Endodermal cell (in vitro differentiated cells): Measurements from ENCODE around the gene CYP4B1. TPM values are rescaled to one million over a fixed set of nuclear protein-coding genes. Genes with fewer than 3 reads are reported as not detected.

Experiments used
- DNase-seq: peaks from one replicate; pipeline ENCODE4 v3.0.0-alpha.2; 2017
- H3K27ac ChIP-seq: 2 replicates; pipeline ENCODE4 v1.5.1; 2013; ENCODE audit warnings: mild to moderate bottlenecking, low read depth, low read length, moderate library complexity
- H3K27me3 ChIP-seq: 2 replicates; pipeline ENCODE4 v1.6.1; 2013; ENCODE audit warnings: mild to moderate bottlenecking, low read length, moderate library complexity; ENCODE audit not compliant: insufficient read depth, control insufficient read depth, poor library complexity, severe bottlenecking
- H3K36me3 ChIP-seq: 2 replicates; pipeline ENCODE4 v1.7.0; 2013; ENCODE audit warnings: mild to moderate bottlenecking, low read length, moderate library complexity; ENCODE audit not compliant: control insufficient read depth, insufficient read depth
- H3K4me1 ChIP-seq: one replicate; pipeline ENCODE4 v1.7.0; 2013; ENCODE audit warnings: low read length; ENCODE audit not compliant: control insufficient read depth, insufficient read depth
- H3K4me3 ChIP-seq: 2 replicates; pipeline ENCODE4 v1.5.1; 2013; ENCODE audit warnings: mild to moderate bottlenecking, low read length, moderate library complexity
- H3K9ac ChIP-seq: 2 replicates; pipeline ENCODE4 v1.6.1; 2013; ENCODE audit warnings: mild to moderate bottlenecking, low read length, moderate library complexity; ENCODE audit not compliant: poor library complexity, severe bottlenecking; ENCODE audit errors: extremely low read depth
- H3K9me3 ChIP-seq: 2 replicates; pipeline ENCODE4 v1.6.1; 2013; ENCODE audit warnings: mild to moderate bottlenecking, low read length, moderate library complexity; ENCODE audit not compliant: control insufficient read depth
- H3K27ac Mint-ChIP-seq: 2 replicates; pipeline ENCODE4 v1.8.0; 2020; ENCODE audit warnings: mixed read lengths
- H3K27me3 Mint-ChIP-seq: 2 replicates; pipeline ENCODE4 v1.8.0; 2021; ENCODE audit warnings: mild to moderate bottlenecking, mixed read lengths; ENCODE audit not compliant: insufficient read depth
- H3K36me3 Mint-ChIP-seq: 2 replicates; pipeline ENCODE4 v1.8.0; 2020; ENCODE audit warnings: low read depth, mixed read lengths
- H3K4me1 Mint-ChIP-seq: 2 replicates; pipeline ENCODE4 v1.8.0; 2020; ENCODE audit warnings: mixed read lengths
- H3K4me3 Mint-ChIP-seq: 2 replicates; pipeline ENCODE4 v1.8.0; 2020; ENCODE audit warnings: mild to moderate bottlenecking, moderate library complexity, mixed read lengths
- H3K9me3 Mint-ChIP-seq: 2 replicates; pipeline ENCODE4 v1.8.0; 2020; ENCODE audit warnings: mild to moderate bottlenecking, mixed read lengths
- CTCF ChIP-seq: fragments of 200-600 bp; sonication (generic); conservative IDR thresholded peaks from 2 replicates; pipeline ENCODE4 v1.5.0; 2021; ENCODE audit warnings: antibody characterized with exemption, mild to moderate bottlenecking
- WGBS, 2 experiments: methylation state at CpG; one replicate each; pipeline versions ENCODE4 v1.1.5 to v1.1.7; 2013; ENCODE audit warnings: missing lambda C conversion rate in 2 of 2, mixed read lengths in 1 of 2; ENCODE audit not compliant: insufficient coverage in 1 of 2, insufficient read length in 1 of 2; 5-methylcytosine and 5-hydroxymethylcytosine counted together
- total RNA-seq, 2 donors: library from RNA; stranded (reverse); fragmentation: NEBNext Ultra II Directional in 1 of 2; extraction: Animal tissue kit (Norgen Biotek cat#: 25700) in 1 of 2; gene quantifications; 2 replicates in 1 of 2; 3 replicates in 1 of 2; pipeline ENCODE4 v1.2.1, GENCODE V29; 2021

CYP4B1 gene
- total RNA-seq, 2 donors from 2014 or later, result 0.92 to 2.0 TPM

GRCh38 chr1:46862348-46862747 lies 63.5 kb downstream of the CYP4B1 start:
- no peak overlapping the region for H3K4me3 Mint-ChIP-seq
- no peak for DNase-seq
- no peak for TF ChIP-seq CTCF
- H3K27me3 Mint-ChIP-seq, result no peaks in the 10 kb centered on the region
- H3K27me3 ChIP-seq, result no peaks in the 10 kb centered on the region
- H3K9me3 ChIP-seq, result peaks cover 4% of the 10 kb centered on the region
- H3K36me3 ChIP-seq, result no peaks in the 10 kb centered on the region
- no peak overlapping the region for H3K27ac ChIP-seq
- no peak overlapping the region for H3K4me3 ChIP-seq
- 73 to 92% methylated on average over 2 of the region's 2 CpGs for WGBS, 2 experiments
- no peak overlapping the region for H3K9ac ChIP-seq
- H3K9me3 Mint-ChIP-seq, result peaks cover 2% of the 10 kb centered on the region
- no peak overlapping the region for H3K27ac Mint-ChIP-seq
- no peaks in the 10 kb centered on the region for H3K36me3 Mint-ChIP-seq
- H3K4me1 ChIP-seq, result no peaks in the 10 kb centered on the region
- peaks cover 8% of the 10 kb centered on the region for H3K4me1 Mint-ChIP-seq

Other genes starting within 250 kb of the CYP4B1 start
- gene KNCN, start 247.4 kb upstream of the CYP4B1 start, total RNA-seq, result not detected
- gene MKNK1, start 194.8 kb upstream of the CYP4B1 start, total RNA-seq, result 10 to 100 TPM; 19.9 to 28.5 TPM
- gene MOB3C, start 182.2 kb upstream of the CYP4B1 start, total RNA-seq, result 1 to 10 TPM; 1.7 to 2.3 TPM
- 10 to 100 TPM; 56.1 to 84.2 TPM for gene ATPAF1, start 130.7 kb upstream of the CYP4B1 start, total RNA-seq
- under 1 TPM in 1 of 2 donors, not detected in 1; 0.55 TPM for gene TEX38, start 127.2 kb upstream of the CYP4B1 start, total RNA-seq
- gene EFCAB14, start 79.9 kb upstream of the CYP4B1 start, total RNA-seq, result 10 to 100 TPM; 82.7 to 83.4 TPM
- under 1 TPM; 0.24 to 0.62 TPM for gene CYP4A11, start 142.4 kb downstream of the CYP4B1 start, total RNA-seq
- gene CYP4X1, start 224.6 kb downstream of the CYP4B1 start, total RNA-seq, result 10 to 100 TPM in 1 of 2 donors, 1 to 10 TPM in 1; 8.8 to 12.9 TPM